ENCODE measurements around the gene UBAP1. TPM values are rescaled to one million over a fixed set of nuclear protein-coding genes. Genes with fewer than 3 reads are reported as not detected.

Gene UBAP1
- total RNA-seq, 4 donors from 2014 or later = 35.8 to 63.4 (median 55.1) TPM

GRCh38 chr9:34177593-34178435 is 1.0 kb upstream of the UBAP1 start:
- H3K4me1 ChIP-seq = peaks cover 5 to 43% (median 7%) of the 10 kb centered on the region in 3 donors
- no peaks in the 10 kb centered on the region for H3K9me3 ChIP-seq
- H3K27me3 ChIP-seq = no peaks in the 10 kb centered on the region
- peak overlapping the region; percentile 73 to 96 (median 94) for H3K4me3 ChIP-seq
- no peak for DNase-seq
- TF ChIP-seq POLR2A (IDR thresholded peaks at IDR 0.05) = no peak
- no peak for TF ChIP-seq CTCF (IDR thresholded peaks at IDR 0.05)
- WGBS, 2 donors = 53 to 54% methylated on average over 17 of the region's 17 CpGs
- peak overlapping the region; percentile 98 to 99 (median 99) for H3K27ac ChIP-seq
- no peaks in the 10 kb centered on the region for H3K36me3 ChIP-seq
- intact Hi-C loops (cut with DNase I) = no loop called here

- H3K4me3 ChIP-seq = peak overlapping the region; percentile 73 to 96 (median 94)
- no peaks in the 10 kb centered on the region for H3K9me3 ChIP-seq
- peaks cover 0 to 13% (median 0%) of the 10 kb centered on the region in 3 donors for H3K36me3 ChIP-seq
- intact Hi-C loops (cut with DNase I) = no loop called here
- peaks cover 5 to 43% (median 7%) of the 10 kb centered on the region in 3 donors for H3K4me1 ChIP-seq
- H3K27me3 ChIP-seq = no peaks in the 10 kb centered on the region
- DNase-seq = no peak
- WGBS, 2 donors = 3 to 4% methylated on average over 24 to 27 of the region's 30 CpGs
- no peak for TF ChIP-seq CTCF (IDR thresholded peaks at IDR 0.05)
- peak overlapping the region; percentile 98 to 99 (median 99) for H3K27ac ChIP-seq
These were observed 632 bp downstream of the UBAP1 start for GRCh38 chr9:34179213-34180136.

GRCh38 chr9:34185778-34186551 is 7.1 kb downstream of the UBAP1 start:
- peaks cover 15 to 76% (median 25%) of the 10 kb centered on the region in 3 donors for H3K4me1 ChIP-seq
- H3K27ac ChIP-seq = peak overlapping the region; percentile 81 to 91 (median 86)

GRCh38 chr9:34187891-34188240 is 9.0 kb downstream of the UBAP1 start:
- Histone ChIP-seq H3K27me3 (no peaks in the 10 kb centered on the region), H3K4me3 (no peak overlapping the region), H3K9me3 (no peaks in the 10 kb centered on the region), H3K4me1 (peaks cover 15 to 80% (median 32%) of the 10 kb centered on the region in 3 donors), H3K27ac (peak overlapping the region in 2 of 4 donors; percentile 88 to 91), H3K36me3 (peaks cover 0 to 30% (median 3%) of the 10 kb centered on the region in 3 donors)
- intact Hi-C loops (cut with DNase I) = no loop called here
- no peak for TF ChIP-seq POLR2A (IDR thresholded peaks at IDR 0.05)
- no peak for TF ChIP-seq CTCF (IDR thresholded peaks at IDR 0.05)
- WGBS, 2 donors = 63 to 88% methylated on average over 1 of the region's 1 CpG
- DNase-seq = no peak

More at GRCh38 chr9:34185778-34186551, 7.1 kb downstream of the UBAP1 start:
- WGBS, 2 donors = 30 to 32% methylated on average over 3 of the region's 3 CpGs
- H3K4me3 ChIP-seq = no peak overlapping the region
- H3K36me3 ChIP-seq = peaks cover 0 to 30% (median 3%) of the 10 kb centered on the region in 3 donors
- TF ChIP-seq POLR2A (IDR thresholded peaks at IDR 0.05) = peak in 1 of 4 donors; percentile 14
- no peak for TF ChIP-seq CTCF (IDR thresholded peaks at IDR 0.05)
- intact Hi-C loops (cut with DNase I) = no loop called here
- H3K27me3 ChIP-seq = no peaks in the 10 kb centered on the region
- DNase-seq = no peak
- H3K9me3 ChIP-seq = no peaks in the 10 kb centered on the region
